Testis (tissue), 2 donors: ENCODE results near the gene NAB2.
A peak's percentile ranks its signal among the peaks of the same experiment; 100 is the strongest.

Source experiments
- POLR2A ChIP-seq: fragments of 450-650 bp; IDR thresholded peaks from one replicate; pipeline ENCODE4 v1.6.1; 2017; ENCODE audit warnings: antibody characterized with exemption, mild to moderate bottlenecking, moderate library complexity
- TF ChIP-seq, protein P1 (sequence below), 3 experiments: fragments of 450-650 bp in 2 of 3; fragments of 200-600 bp in 1 of 3; sonication (generic) in 1 of 3; IDR thresholded peaks; one replicate each; pipeline ENCODE4 v1.5.1; 2016 to 2019; ENCODE audit warnings: antibody characterized with exemption in 3 of 3, mild to moderate bottlenecking in 2 of 3, moderate library complexity in 1 of 3

- TF ChIP-seq, protein P1, sequence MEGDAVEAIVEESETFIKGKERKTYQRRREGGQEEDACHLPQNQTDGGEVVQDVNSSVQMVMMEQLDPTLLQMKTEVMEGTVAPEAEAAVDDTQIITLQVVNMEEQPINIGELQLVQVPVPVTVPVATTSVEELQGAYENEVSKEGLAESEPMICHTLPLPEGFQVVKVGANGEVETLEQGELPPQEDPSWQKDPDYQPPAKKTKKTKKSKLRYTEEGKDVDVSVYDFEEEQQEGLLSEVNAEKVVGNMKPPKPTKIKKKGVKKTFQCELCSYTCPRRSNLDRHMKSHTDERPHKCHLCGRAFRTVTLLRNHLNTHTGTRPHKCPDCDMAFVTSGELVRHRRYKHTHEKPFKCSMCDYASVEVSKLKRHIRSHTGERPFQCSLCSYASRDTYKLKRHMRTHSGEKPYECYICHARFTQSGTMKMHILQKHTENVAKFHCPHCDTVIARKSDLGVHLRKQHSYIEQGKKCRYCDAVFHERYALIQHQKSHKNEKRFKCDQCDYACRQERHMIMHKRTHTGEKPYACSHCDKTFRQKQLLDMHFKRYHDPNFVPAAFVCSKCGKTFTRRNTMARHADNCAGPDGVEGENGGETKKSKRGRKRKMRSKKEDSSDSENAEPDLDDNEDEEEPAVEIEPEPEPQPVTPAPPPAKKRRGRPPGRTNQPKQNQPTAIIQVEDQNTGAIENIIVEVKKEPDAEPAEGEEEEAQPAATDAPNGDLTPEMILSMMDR (IDR thresholded peaks at IDR 0.05): peak; percentile 96 to 98 (median 97)
- no peak for TF ChIP-seq POLR2A
Observed at GRCh38 chr12:57124261-57124877, 35.5 kb downstream of the NAB2 start.
